ENCODE results near the gene ROGDI.

GRCh38 chr16:4830408-4830807 lies 28.0 kb upstream of the ROGDI start:
- no peak for TF ChIP-seq SP1 (IDR thresholded peaks at IDR 0.05)
- no peak for TF ChIP-seq ZNF384 (IDR thresholded peaks at IDR 0.05)
- TF ChIP-seq BHLHE40 (IDR thresholded peaks at IDR 0.05; ENCODE audit: borderline replicate concordance): no peak
- no peak for TF ChIP-seq FOXK2 (IDR thresholded peaks at IDR 0.05)
- TF ChIP-seq FOXA1 (IDR thresholded peaks at IDR 0.05): no peak
- TF ChIP-seq FOXM1 (IDR thresholded peaks at IDR 0.05; ENCODE audit: borderline replicate concordance): no peak
- no peak for TF ChIP-seq LEF1 (IDR thresholded peaks at IDR 0.05; ENCODE audit: borderline replicate concordance)
- no peak for TF ChIP-seq HDGF (IDR thresholded peaks at IDR 0.05; ENCODE audit: borderline replicate concordance)
- no peak for TF ChIP-seq NFRKB (IDR thresholded peaks at IDR 0.05)
- no peak for TF ChIP-seq TARDBP (IDR thresholded peaks at IDR 0.05)
- no peak for TF ChIP-seq SUZ12 (IDR thresholded peaks at IDR 0.05)
- no peak for TF ChIP-seq ELF4 (IDR thresholded peaks at IDR 0.05)
- TF ChIP-seq L3MBTL2 (conservative IDR thresholded peaks at IDR 0.05): no peak
